Measurements from ENCODE around the gene CD99.

Gene CD99

GRCh38 chrX:2676794-2677675 lies 14.1 kb upstream of the CD99 start:
- DNase-seq (ENCODE audit: low read depth): peak; percentile 26

- DNase-seq (ENCODE audit: low read depth): peak; percentile 97
These were observed 13.3 kb upstream of the CD99 start for GRCh38 chrX:2677764-2678163.

- DNase-seq (ENCODE audit: low read depth): no peak
These were observed 12.5 kb upstream of the CD99 start for GRCh38 chrX:2678583-2678982.

- no peak for DNase-seq (ENCODE audit: low read depth)
These were observed 11.3 kb upstream of the CD99 start for GRCh38 chrX:2679534-2680485.

GRCh38 chrX:2680486-2681348 lies 10.4 kb upstream of the CD99 start:
- DNase-seq (ENCODE audit: low read depth): no peak

- DNase-seq (ENCODE audit: low read depth): no peak
These were observed 8.4 kb upstream of the CD99 start for GRCh38 chrX:2682565-2683177.

- DNase-seq (ENCODE audit: low read depth): no peak
These were observed 6.8 kb upstream of the CD99 start for GRCh38 chrX:2684256-2684655.

- DNase-seq (ENCODE audit: low read depth): no peak
These were observed 5.2 kb upstream of the CD99 start for GRCh38 chrX:2685886-2686285.

- no peak for DNase-seq (ENCODE audit: low read depth)
These were observed 1.1 kb upstream of the CD99 start for GRCh38 chrX:2689773-2690666.

GRCh38 chrX:2691543-2692220 lies 587 bp downstream of the CD99 start:
- peak; percentile 68 for DNase-seq (ENCODE audit: low read depth)

GRCh38 chrX:2692221-2693112 lies 1.4 kb downstream of the CD99 start:
- DNase-seq (ENCODE audit: low read depth): no peak

GRCh38 chrX:2693113-2694002 lies 2.3 kb downstream of the CD99 start:
- no peak for DNase-seq (ENCODE audit: low read depth)

- no peak for DNase-seq (ENCODE audit: low read depth)
These were observed 3.8 kb downstream of the CD99 start for GRCh38 chrX:2694914-2695267.

GRCh38 chrX:2696698-2697215 lies 5.7 kb downstream of the CD99 start:
- DNase-seq (ENCODE audit: low read depth): peak; percentile 94

- DNase-seq (ENCODE audit: low read depth): no peak
These were observed 6.2 kb downstream of the CD99 start for GRCh38 chrX:2697306-2697705.

- DNase-seq (ENCODE audit: low read depth): peak; percentile 56
These were observed 6.7 kb downstream of the CD99 start for GRCh38 chrX:2697741-2698299.

- no peak for DNase-seq (ENCODE audit: low read depth)
These were observed 7.5 kb downstream of the CD99 start for GRCh38 chrX:2698604-2699003.
